ENCODE measurements around the gene ENTREP3.
"Not testable (repeated sequence)": the region's sequence is repeated elsewhere in the genome, so short reads cannot be mapped to it uniquely, and the experiment has no call there.

The ENTREP3 gene

GRCh38 chr1:155220211-155220965 lies 34.9 kb downstream of the ENTREP3 start:
- not testable (repeated sequence) for DNase-seq

GRCh38 chr1:155219592-155220031 lies 35.7 kb downstream of the ENTREP3 start:
- peak; percentile 35 to 47 for DNase-seq

GRCh38 chr1:155218854-155219591 lies 36.3 kb downstream of the ENTREP3 start:
- DNase-seq: peak; percentile 43 to 52

GRCh38 chr1:155214702-155215101 lies 40.6 kb downstream of the ENTREP3 start:
- peak in 1 of 2 donors; percentile 45 for DNase-seq

- not testable (repeated sequence) for DNase-seq
These were observed 43.2 kb downstream of the ENTREP3 start for GRCh38 chr1:155212051-155212440.

- DNase-seq: not testable (repeated sequence)
These were observed 43.8 kb downstream of the ENTREP3 start for GRCh38 chr1:155211381-155212050.

DNA sequence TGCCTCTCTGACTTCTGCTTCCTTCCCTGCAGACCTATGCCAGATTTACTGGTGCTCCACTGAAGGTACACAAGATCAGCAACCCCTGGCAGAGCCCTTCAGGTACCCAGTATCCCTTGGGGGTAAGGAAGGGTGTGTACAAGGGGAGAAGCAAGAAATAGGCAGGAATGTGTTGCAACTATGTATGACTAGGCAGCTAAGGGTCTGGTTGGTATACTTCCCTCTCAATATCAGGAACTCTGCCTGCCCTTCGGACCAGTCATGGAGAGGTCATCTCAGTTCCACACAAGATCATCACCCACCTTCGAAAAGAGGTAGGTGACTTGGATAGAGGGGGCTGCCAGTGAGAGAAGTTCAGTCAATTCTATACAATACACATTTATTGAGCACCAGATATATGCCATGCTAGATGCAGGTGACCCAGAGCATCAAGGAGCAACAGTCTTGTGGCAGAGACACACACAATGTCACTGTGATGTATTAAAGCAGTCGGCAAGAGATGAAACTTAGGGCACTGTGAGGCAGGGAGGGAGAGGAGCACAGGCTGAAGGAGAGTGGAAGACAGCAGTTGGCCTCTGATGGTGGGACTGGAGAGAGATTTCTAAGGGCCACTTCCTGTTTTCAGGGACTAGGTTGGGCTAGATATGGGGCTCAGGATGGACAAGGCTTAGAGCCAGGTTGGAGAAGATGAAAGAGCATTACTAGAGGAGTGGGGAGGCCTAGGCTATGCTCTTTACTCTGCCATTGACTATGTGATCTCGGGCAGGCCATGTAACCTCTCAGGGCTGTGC lies 44.8 kb downstream of the ENTREP3 start:
- DNase-seq: peak in 1 of 2 donors; percentile 36

GRCh38 chr1:155209312-155209721 lies 46.0 kb downstream of the ENTREP3 start:
- DNase-seq: no peak

GRCh38 chr1:155208541-155209311 lies 46.6 kb downstream of the ENTREP3 start, which contains the start of gene MTX1:
Gene MTX1, plus strand, starts transcription at chr1:155208695. Its CDS starts 110 bp downstream, at chr1:155208805.
- peak; percentile 95 for DNase-seq

GRCh38 chr1:155207806-155208540 lies 47.3 kb downstream of the ENTREP3 start, which contains the start of gene THBS3:
Gene THBS3, minus strand, starts transcription at chr1:155207897. Its CDS starts 21 bp downstream, at chr1:155207876.
- no peak for DNase-seq

DNA sequence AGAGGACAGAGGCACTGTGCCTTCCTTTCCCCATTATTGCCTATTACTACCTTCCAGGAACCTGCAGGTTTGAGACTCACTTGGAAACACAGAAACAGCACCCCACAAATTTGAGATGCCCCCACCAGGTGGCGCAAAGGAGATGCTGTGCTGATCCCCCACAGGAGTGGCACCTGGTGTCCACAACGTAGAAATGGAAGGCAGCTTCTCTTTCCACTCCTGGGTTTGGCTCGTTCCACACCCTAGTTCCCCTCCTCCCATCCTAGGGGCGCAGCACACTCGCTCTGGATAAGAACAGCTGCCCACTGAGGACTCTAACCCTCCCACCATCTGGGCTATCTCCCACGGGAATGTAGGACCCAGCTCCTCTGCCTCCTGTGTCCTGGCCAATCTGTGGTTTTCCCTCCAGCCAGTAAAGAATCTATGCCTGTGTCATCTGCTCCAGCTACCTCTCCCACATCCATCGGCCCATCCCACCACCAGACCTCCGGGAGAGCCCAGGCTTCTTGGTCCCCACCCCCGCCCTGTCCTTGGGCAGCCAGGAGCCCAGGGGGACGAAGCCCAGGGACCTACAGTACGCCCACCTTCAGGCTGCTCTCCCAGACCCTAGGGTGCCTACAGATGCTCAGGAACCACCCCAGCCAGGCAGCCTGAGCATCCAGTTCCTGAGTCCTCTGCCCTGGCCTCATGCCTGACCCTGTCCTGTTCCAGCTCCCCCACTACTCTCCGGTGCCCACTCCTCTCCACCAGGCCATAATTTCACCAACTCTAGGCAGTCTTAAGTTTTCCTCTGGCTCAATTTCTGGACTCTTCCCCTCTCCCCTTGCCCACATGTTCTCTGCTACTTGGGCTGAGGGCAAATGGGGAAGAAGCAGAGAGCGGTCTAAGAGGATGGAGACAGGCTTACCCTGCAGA lies 48.1 kb downstream of the ENTREP3 start:
- DNase-seq: peak; percentile 90 to 94

DNA sequence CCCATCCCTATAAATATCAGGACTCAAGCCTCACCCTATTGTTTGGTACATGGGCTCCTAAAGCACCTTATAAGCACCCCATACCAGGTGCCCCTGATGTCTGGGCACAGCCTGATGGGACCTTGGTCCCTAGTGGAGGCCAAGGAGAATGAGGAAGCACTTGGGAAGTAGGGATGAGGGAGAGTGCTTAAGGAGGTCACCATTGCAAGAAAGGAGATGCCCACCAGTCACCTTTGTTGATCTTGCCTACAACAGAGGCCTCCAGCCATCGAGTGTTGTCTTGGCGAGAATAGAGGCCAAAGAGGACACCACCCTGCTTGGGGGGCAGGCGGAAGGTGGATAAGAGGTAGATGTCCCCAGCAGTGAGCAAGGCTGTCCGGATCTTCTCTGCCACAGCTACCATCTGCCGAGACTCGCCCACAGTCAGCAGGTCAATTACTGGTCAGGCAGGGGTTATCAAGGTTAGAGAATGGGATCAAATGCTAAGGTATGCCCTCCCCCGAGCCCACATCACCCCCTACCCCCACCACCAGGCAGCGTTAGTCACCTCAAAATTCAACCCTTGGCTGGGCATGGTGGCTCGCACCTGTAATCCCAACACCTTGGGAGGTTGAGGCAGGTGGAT lies 49.2 kb downstream of the ENTREP3 start:
- DNase-seq: no peak

- no peak for DNase-seq
These were observed 50.2 kb downstream of the ENTREP3 start for GRCh38 chr1:155205035-155205434.

GRCh38 chr1:155202731-155203515 lies 52.4 kb downstream of the ENTREP3 start:
- no peak for DNase-seq

- no peak for DNase-seq
These were observed 53.1 kb downstream of the ENTREP3 start for GRCh38 chr1:155202198-155202597.

DNA sequence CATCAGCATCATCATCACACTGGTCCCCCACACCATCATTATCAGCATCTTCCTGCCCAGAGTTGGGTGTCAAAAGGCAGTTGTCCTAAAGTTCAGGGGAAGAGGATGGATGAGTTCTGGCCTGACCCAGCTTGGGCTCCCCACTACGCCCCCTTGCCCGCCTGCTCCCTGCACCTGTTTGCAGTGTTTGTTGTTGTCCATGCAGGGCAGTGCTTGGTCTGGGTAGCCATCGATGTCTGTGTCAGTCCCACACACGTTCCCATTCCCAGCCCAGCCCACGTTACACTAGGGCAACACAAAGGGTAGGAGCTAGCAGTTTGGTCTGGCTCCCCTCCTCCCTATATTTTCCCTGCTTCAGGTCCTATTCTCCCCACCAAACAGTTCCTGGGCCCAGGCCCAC lies 54.4 kb downstream of the ENTREP3 start:
- DNase-seq: no peak

GRCh38 chr1:155199792-155200191 lies 55.5 kb downstream of the ENTREP3 start:
- DNase-seq: no peak

GRCh38 chr1:155198547-155198906 lies 56.8 kb downstream of the ENTREP3 start:
- DNase-seq: no peak

Data from CD4-positive, alpha-beta T cell treated with Interferon alpha-2 for 1 hour (primary cell).